ENCODE data around the gene RNF186.
"Not testable (repeated sequence)": the region's sequence is repeated elsewhere in the genome, so short reads cannot be mapped to it uniquely, and the experiment has no call there.

RNF186 gene

GRCh38 chr1:19793360-19794046 lies 21.6 kb downstream of the RNF186 start:
- DNase-seq (ENCODE audit: low spot score): no peak

- no peak for DNase-seq (ENCODE audit: low spot score)
These were observed 22.7 kb downstream of the RNF186 start for GRCh38 chr1:19792237-19793002.

GRCh38 chr1:19790061-19790975 lies 24.8 kb downstream of the RNF186 start:
- DNase-seq (ENCODE audit: low spot score): not testable (repeated sequence)

GRCh38 chr1:19786988-19787423 lies 28.1 kb downstream of the RNF186 start:
- no peak for DNase-seq (ENCODE audit: low spot score)

GRCh38 chr1:19785660-19786059 lies 29.4 kb downstream of the RNF186 start:
- no peak for DNase-seq (ENCODE audit: low spot score)

- DNase-seq (ENCODE audit: low spot score): no peak
These were observed 34.7 kb downstream of the RNF186 start for GRCh38 chr1:19780267-19780877.

- DNase-seq (ENCODE audit: low spot score): no peak
These were observed 38.1 kb downstream of the RNF186 start for GRCh38 chr1:19776933-19777332.

GRCh38 chr1:19776287-19776686 lies 38.8 kb downstream of the RNF186 start:
- DNase-seq (ENCODE audit: low spot score): no peak

GRCh38 chr1:19775831-19776230 lies 39.3 kb downstream of the RNF186 start:
- DNase-seq (ENCODE audit: low spot score): no peak

- no peak for DNase-seq (ENCODE audit: low spot score)
These were observed 39.8 kb downstream of the RNF186 start for GRCh38 chr1:19775317-19775716.

GRCh38 chr1:19774180-19774785 lies 40.8 kb downstream of the RNF186 start:
- DNase-seq (ENCODE audit: low spot score): no peak

GRCh38 chr1:19773485-19773884 lies 41.6 kb downstream of the RNF186 start:
- no peak for DNase-seq (ENCODE audit: low spot score)

GRCh38 chr1:19772053-19772452 lies 43.0 kb downstream of the RNF186 start:
- DNase-seq (ENCODE audit: low spot score): no peak

GRCh38 chr1:19771350-19771749 lies 43.7 kb downstream of the RNF186 start:
- no peak for DNase-seq (ENCODE audit: low spot score)

- no peak for DNase-seq (ENCODE audit: low spot score)
These were observed 44.5 kb downstream of the RNF186 start for GRCh38 chr1:19770436-19771190.

- DNase-seq (ENCODE audit: low spot score): no peak
These were observed 45.7 kb downstream of the RNF186 start for GRCh38 chr1:19769211-19769932.

- DNase-seq (ENCODE audit: low spot score): no peak
These were observed 46.5 kb downstream of the RNF186 start for GRCh38 chr1:19768353-19769210.

- no peak for DNase-seq (ENCODE audit: low spot score)
These were observed 49.5 kb downstream of the RNF186 start for GRCh38 chr1:19765623-19766022.

GRCh38 chr1:19764848-19765247 lies 50.2 kb downstream of the RNF186 start:
- DNase-seq (ENCODE audit: low spot score): no peak

Measured in HuH-7.5 (cell line).